ENCODE measurements around the gene ST13.
"Not testable (repeated sequence)": the region's sequence is repeated elsewhere in the genome, so short reads cannot be mapped to it uniquely, and the experiment has no call there.

Gene ST13

GRCh38 chr22:40856513-40857308, at the start of gene ST13, which contains the start of gene XPNPEP3:
ST13 (minus strand) TSS chr22:40856639; CDS start chr22:40856540, 99 bp downstream.
XPNPEP3 (plus strand) TSS chr22:40857148; CDS start chr22:40857182, 34 bp downstream.
- peak; percentile 97 for DNase-seq (ENCODE audit: low spot score)

GRCh38 chr22:40904101-40904500, 47.7 kb upstream of the ST13 start:
- DNase-seq (ENCODE audit: low spot score): no peak

- DNase-seq (ENCODE audit: low spot score): peak; percentile 80
Observed at GRCh38 chr22:40898850-40899357, 42.5 kb upstream of the ST13 start.

- no peak for DNase-seq (ENCODE audit: low spot score)
Observed at GRCh38 chr22:40894417-40894816, 38.0 kb upstream of the ST13 start.

- DNase-seq (ENCODE audit: low spot score): no peak
Observed at GRCh38 chr22:40890881-40891280, 34.4 kb upstream of the ST13 start.

GRCh38 chr22:40889116-40889515, 32.7 kb upstream of the ST13 start:
- no peak for DNase-seq (ENCODE audit: low spot score)

- no peak for DNase-seq (ENCODE audit: low spot score)
Observed at GRCh38 chr22:40878922-40879321, 22.5 kb upstream of the ST13 start.

GRCh38 chr22:40877488-40877887, 21.0 kb upstream of the ST13 start:
- no peak for DNase-seq (ENCODE audit: low spot score)

- no peak for DNase-seq (ENCODE audit: low spot score)
Observed at GRCh38 chr22:40876907-40877306, 20.5 kb upstream of the ST13 start.

GRCh38 chr22:40875111-40875510, 18.7 kb upstream of the ST13 start:
- no peak for DNase-seq (ENCODE audit: low spot score)

- no peak for DNase-seq (ENCODE audit: low spot score)
Observed at GRCh38 chr22:40874016-40874415, 17.6 kb upstream of the ST13 start.

- DNase-seq (ENCODE audit: low spot score): not testable (repeated sequence)
Observed at GRCh38 chr22:40868379-40868778, 11.9 kb upstream of the ST13 start.

- DNase-seq (ENCODE audit: low spot score): no peak
Observed at GRCh38 chr22:40867109-40867508, 10.7 kb upstream of the ST13 start.

- no peak for DNase-seq (ENCODE audit: low spot score)
Observed at GRCh38 chr22:40862537-40862936, 6.1 kb upstream of the ST13 start.

GRCh38 chr22:40862013-40862412, 5.6 kb upstream of the ST13 start, which contains the start of gene DNAJB7:
DNAJB7 (minus strand) TSS chr22:40862113; CDS start chr22:40861994, 119 bp downstream.
- no peak for DNase-seq (ENCODE audit: low spot score)

- no peak for DNase-seq (ENCODE audit: low spot score)
Observed at GRCh38 chr22:40857309-40857855, 943 bp upstream of the ST13 start.

- DNase-seq (ENCODE audit: low spot score): peak; percentile 65
Observed at GRCh38 chr22:40855979-40856512, 393 bp downstream of the ST13 start.

GRCh38 chr22:40855071-40855978, 1.1 kb downstream of the ST13 start:
- DNase-seq (ENCODE audit: low spot score): peak; percentile 76

GRCh38 chr22:40853961-40854360, 2.5 kb downstream of the ST13 start:
- peak; percentile 45 for DNase-seq (ENCODE audit: low spot score)

- DNase-seq (ENCODE audit: low spot score): no peak
Observed at GRCh38 chr22:40853333-40853732, 3.1 kb downstream of the ST13 start.

GRCh38 chr22:40845816-40846215, 10.6 kb downstream of the ST13 start:
- DNase-seq (ENCODE audit: low spot score): not testable (repeated sequence)

GRCh38 chr22:40844951-40845350, 11.5 kb downstream of the ST13 start:
- DNase-seq (ENCODE audit: low spot score): no peak
